ENCODE results near the gene SALL3.

Gene SALL3

DNA sequence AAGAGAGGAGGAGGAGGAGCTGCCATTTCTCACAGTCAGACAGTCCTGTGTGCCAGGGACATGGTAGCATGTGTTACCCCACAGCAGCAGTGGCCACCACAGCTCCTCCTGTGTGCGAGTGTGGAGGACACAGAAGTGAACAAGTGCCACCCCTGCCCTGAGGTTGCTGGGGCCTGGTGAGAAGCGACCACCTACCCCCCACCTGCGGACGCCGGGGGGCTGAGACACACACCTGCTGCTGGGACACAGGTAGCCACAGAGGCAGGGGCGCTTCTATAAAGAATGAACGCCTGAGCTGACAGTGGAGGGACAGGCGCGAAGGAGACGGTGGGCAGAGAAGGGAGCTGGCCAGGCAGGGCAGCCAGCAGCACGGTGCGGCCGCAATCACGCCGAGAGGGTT, 32.3 kb upstream of the SALL3 start:
- Histone ChIP-seq H3K36me3 (no peaks in the 10 kb centered on the region), H3K27ac (no peak overlapping the region), H3K4me1 (no peaks in the 10 kb centered on the region), H3K9me3 (no peaks in the 10 kb centered on the region), H3K27me3 (peaks cover 0 to 2% of the 10 kb centered on the region in 2 donors), H3K4me3 (no peak overlapping the region)
- intact Hi-C loops (cut with DNase I; ENCODE audit: low total_unique reads): no loop called here
- TF ChIP-seq, protein P1, sequence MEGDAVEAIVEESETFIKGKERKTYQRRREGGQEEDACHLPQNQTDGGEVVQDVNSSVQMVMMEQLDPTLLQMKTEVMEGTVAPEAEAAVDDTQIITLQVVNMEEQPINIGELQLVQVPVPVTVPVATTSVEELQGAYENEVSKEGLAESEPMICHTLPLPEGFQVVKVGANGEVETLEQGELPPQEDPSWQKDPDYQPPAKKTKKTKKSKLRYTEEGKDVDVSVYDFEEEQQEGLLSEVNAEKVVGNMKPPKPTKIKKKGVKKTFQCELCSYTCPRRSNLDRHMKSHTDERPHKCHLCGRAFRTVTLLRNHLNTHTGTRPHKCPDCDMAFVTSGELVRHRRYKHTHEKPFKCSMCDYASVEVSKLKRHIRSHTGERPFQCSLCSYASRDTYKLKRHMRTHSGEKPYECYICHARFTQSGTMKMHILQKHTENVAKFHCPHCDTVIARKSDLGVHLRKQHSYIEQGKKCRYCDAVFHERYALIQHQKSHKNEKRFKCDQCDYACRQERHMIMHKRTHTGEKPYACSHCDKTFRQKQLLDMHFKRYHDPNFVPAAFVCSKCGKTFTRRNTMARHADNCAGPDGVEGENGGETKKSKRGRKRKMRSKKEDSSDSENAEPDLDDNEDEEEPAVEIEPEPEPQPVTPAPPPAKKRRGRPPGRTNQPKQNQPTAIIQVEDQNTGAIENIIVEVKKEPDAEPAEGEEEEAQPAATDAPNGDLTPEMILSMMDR (IDR thresholded peaks at IDR 0.05): no peak
- no peak for DNase-seq

DNA sequence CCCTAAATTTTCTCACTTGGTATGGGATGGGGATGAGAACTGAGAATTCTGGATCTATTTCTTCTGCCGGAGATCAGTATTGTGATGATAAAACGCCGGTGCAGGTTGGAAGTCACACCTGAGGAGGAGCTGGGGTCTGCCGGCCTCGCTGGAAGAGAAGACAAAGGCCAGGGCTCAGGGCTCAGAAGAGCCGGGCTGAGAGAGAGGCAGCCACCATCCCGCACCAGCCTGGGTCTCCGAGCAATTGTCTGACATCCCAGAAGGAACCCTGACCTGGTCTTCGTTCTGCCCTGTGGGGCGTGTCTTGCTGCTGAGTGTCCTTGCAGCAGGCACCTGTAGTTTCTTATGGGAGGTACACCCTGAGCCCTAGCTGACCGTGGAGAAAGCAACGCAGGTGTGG, 31.4 kb upstream of the SALL3 start:
- TF ChIP-seq, protein P1 (IDR thresholded peaks at IDR 0.05): no peak
- intact Hi-C loops (cut with DNase I; ENCODE audit: low total_unique reads): no loop called here
- DNase-seq: no peak

DNA sequence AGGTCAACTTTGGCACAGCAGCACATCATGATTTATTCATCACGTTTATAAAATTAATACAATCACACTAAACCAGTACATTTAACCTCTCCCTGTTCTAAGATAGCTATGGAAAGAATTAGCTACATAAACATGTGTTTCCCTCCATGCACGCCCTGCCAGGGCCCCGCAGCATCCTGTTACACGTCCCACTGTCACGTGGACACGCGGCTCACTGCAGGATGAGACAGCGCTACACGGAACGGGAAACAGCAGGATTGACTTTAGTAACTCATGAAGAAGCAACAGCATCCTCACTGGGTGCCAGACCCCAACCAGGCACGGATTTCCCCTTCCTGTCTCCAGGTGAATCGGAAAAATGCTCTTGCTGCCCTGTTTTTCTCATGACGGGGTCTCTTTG, 30.9 kb upstream of the SALL3 start:
- no peak for DNase-seq
- no peaks in the 10 kb centered on the region for H3K9me3 ChIP-seq
- no peak overlapping the region for H3K4me3 ChIP-seq
- intact Hi-C loops (cut with DNase I; ENCODE audit: low total_unique reads): no loop called here
- TF ChIP-seq, protein P1 (IDR thresholded peaks at IDR 0.05): no peak
- H3K4me1 ChIP-seq: no peaks in the 10 kb centered on the region
- no peak overlapping the region for H3K27ac ChIP-seq
- peaks cover 0 to 2% of the 10 kb centered on the region in 2 donors for H3K27me3 ChIP-seq
- H3K36me3 ChIP-seq: no peaks in the 10 kb centered on the region

More for the DNA sequence above, 31.4 kb upstream of the SALL3 start:
- H3K36me3 ChIP-seq: no peaks in the 10 kb centered on the region
- H3K27ac ChIP-seq: no peak overlapping the region
- no peaks in the 10 kb centered on the region for H3K4me1 ChIP-seq
- peaks cover 0 to 2% of the 10 kb centered on the region in 2 donors for H3K27me3 ChIP-seq
- no peak overlapping the region for H3K4me3 ChIP-seq
- no peaks in the 10 kb centered on the region for H3K9me3 ChIP-seq

DNA sequence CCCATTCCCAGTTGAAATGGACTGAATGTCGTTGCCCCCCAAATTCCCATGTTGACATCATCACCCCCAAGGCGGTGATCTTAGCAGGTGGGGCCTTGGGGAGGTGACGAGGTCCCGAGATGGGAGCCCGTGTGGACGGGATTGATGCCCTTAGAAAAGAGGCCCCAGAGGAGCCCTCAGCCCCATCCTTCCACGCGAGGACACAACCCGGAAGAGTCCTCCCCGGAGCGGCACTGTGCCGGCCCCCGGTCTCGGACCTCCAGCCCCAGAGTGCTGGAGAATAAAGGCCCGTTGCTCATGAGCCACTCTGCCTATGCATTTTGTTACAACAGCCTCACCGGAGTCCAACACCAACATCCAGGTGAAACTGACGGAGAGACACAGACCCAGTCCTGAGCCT, 30.4 kb upstream of the SALL3 start:
- TF ChIP-seq, protein P1 (IDR thresholded peaks at IDR 0.05): no peak
- intact Hi-C loops (cut with DNase I; ENCODE audit: low total_unique reads): no loop called here

DNA sequence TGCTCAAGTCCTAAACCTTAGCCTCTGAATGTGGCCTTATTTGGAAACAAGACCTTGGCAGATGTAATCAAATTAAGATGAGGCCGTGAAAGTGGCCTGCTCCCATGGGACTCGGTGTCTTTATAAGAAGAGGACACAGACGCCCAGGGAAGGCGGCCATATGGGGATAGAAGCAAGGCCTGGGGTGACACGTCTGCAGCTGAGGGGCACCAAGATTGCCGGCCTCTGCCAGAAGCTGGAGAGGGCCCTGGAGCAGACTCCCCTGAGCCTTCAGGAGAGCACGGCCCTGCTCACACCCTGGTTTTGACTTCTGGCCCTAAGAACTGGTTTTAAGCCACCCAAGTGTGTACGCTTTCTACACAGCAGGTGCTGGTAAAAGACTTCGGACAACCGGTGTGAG, 29.2 kb upstream of the SALL3 start:
- Histone ChIP-seq H3K36me3 (no peaks in the 10 kb centered on the region), H3K4me1 (no peaks in the 10 kb centered on the region), H3K27me3 (peaks cover 0 to 2% of the 10 kb centered on the region in 2 donors), H3K27ac (no peak overlapping the region), H3K4me3 (no peak overlapping the region), H3K9me3 (no peaks in the 10 kb centered on the region)
- DNase-seq: no peak
- intact Hi-C loops (cut with DNase I; ENCODE audit: low total_unique reads): no loop called here
- TF ChIP-seq, protein P1 (IDR thresholded peaks at IDR 0.05): no peak

More for the DNA sequence above, 30.4 kb upstream of the SALL3 start:
- Histone ChIP-seq H3K9me3 (no peaks in the 10 kb centered on the region), H3K4me1 (no peaks in the 10 kb centered on the region), H3K36me3 (no peaks in the 10 kb centered on the region), H3K27me3 (peaks cover 0 to 2% of the 10 kb centered on the region in 2 donors), H3K4me3 (no peak overlapping the region), H3K27ac (no peak overlapping the region)
- no peak for DNase-seq

DNA sequence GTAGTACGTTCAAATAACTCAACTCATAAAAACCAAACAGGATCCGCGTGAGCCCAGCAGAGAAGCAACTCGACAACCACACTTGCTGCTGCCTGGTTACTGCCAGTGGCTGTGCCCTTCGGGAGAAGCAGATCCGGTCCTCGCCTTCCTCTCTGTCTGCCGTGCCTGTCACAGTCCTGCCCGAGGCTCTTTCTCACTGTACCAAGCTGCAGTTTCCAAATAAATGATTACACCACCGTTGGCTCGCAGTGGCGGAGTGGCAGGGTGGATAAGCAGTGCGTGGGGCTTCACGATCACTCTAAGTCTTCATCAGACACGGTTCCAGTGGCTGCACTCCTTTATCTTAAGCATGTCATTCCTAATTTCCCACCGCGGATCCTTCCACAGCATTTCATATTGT, 26.1 kb upstream of the SALL3 start:
- TF ChIP-seq, protein P1 (IDR thresholded peaks at IDR 0.05): no peak
- Histone ChIP-seq H3K4me1 (no peaks in the 10 kb centered on the region), H3K9me3 (no peaks in the 10 kb centered on the region), H3K27me3 (no peaks in the 10 kb centered on the region), H3K36me3 (no peaks in the 10 kb centered on the region), H3K4me3 (no peak overlapping the region), H3K27ac (no peak overlapping the region)
- no peak for DNase-seq
- intact Hi-C loops (cut with DNase I; ENCODE audit: low total_unique reads): no loop called here
